T47D (cell line): ENCODE results near the gene STK39.

ENCODE experiments used
- DNase-seq, 2 experiments: peaks; one replicate each; pipeline versions ENCODE4 v3.0.0 to v3.0.0-alpha.2; 2011 to 2012; ENCODE audit warnings: low read depth in 1 of 2, low spot score in 1 of 2
- JUND ChIP-seq: IDR thresholded peaks from 2 replicates; pipeline ENCODE4 v1.6.1; 2012; ENCODE audit warnings: low read depth
- in situ Hi-C: cut with HindIII; loops from 2 replicates; pipeline ENCODE4 v1.10.0; 2016; ENCODE audit warnings: low sequenced_read_pairs, low pct_unique_long_range_greater_than_20kb

STK39 gene

GRCh38 chr2:168006498-168006897, 240.9 kb downstream of the STK39 start:
- in situ Hi-C loops: no loop called here
- TF ChIP-seq JUND: no peak
- DNase-seq: no peak

- TF ChIP-seq JUND: no peak
- in situ Hi-C loops: no loop called here
- DNase-seq: no peak
These were observed 241.8 kb downstream of the STK39 start for GRCh38 chr2:168005586-168005985.

GRCh38 chr2:168003876-168004275, 243.5 kb downstream of the STK39 start:
- in situ Hi-C loops: no loop called here
- no peak for DNase-seq
- TF ChIP-seq JUND: no peak

- no peak for TF ChIP-seq JUND
- in situ Hi-C loops: no loop called here
- no peak for DNase-seq
These were observed 245.3 kb downstream of the STK39 start for GRCh38 chr2:168002021-168002553.

GRCh38 chr2:167992278-167992677, 255.1 kb downstream of the STK39 start:
- no peak for TF ChIP-seq JUND
- no peak for DNase-seq
- in situ Hi-C loops: no loop called here

- no peak for DNase-seq
- no peak for TF ChIP-seq JUND
- in situ Hi-C loops: no loop called here
These were observed 257.3 kb downstream of the STK39 start for GRCh38 chr2:167990062-167990461.

GRCh38 chr2:167988296-167988695, 259.1 kb downstream of the STK39 start:
- no peak for DNase-seq
- TF ChIP-seq JUND: no peak
- in situ Hi-C loops: no loop called here

GRCh38 chr2:167987558-167987957, 259.8 kb downstream of the STK39 start:
- DNase-seq: no peak
- TF ChIP-seq JUND: no peak
- in situ Hi-C loops: no loop called here

GRCh38 chr2:167987026-167987425, 260.4 kb downstream of the STK39 start:
- no peak for TF ChIP-seq JUND
- no peak for DNase-seq

GRCh38 chr2:167986223-167986622, 261.2 kb downstream of the STK39 start:
- TF ChIP-seq JUND: no peak
- DNase-seq: no peak
- in situ Hi-C loops: no loop called here

More at GRCh38 chr2:167987026-167987425, 260.4 kb downstream of the STK39 start:
- in situ Hi-C loops: no loop called here

GRCh38 chr2:167981945-167982344, 265.4 kb downstream of the STK39 start:
- in situ Hi-C loops: no loop called here
- no peak for TF ChIP-seq JUND
- no peak for DNase-seq

- in situ Hi-C loops: no loop called here
- no peak for DNase-seq
- TF ChIP-seq JUND: no peak
These were observed 267.0 kb downstream of the STK39 start for GRCh38 chr2:167980439-167980838.

- no peak for TF ChIP-seq JUND
- in situ Hi-C loops: no loop called here
- DNase-seq: no peak
These were observed 274.6 kb downstream of the STK39 start for GRCh38 chr2:167972746-167973145.

- in situ Hi-C loops: no loop called here
These were observed 275.4 kb downstream of the STK39 start for GRCh38 chr2:167972020-167972419.

More at GRCh38 chr2:167972020-167972419, 275.4 kb downstream of the STK39 start:
- no peak for DNase-seq
- TF ChIP-seq JUND: no peak
